ENCODE results near the gene C17orf50. TPM values are rescaled to one million over a fixed set of nuclear protein-coding genes. Genes with fewer than 3 reads are reported as not detected.
A peak's percentile ranks its signal among the peaks of the same experiment; 100 is the strongest.
"Not testable (repeated sequence)": the region's sequence is repeated elsewhere in the genome, so short reads cannot be mapped to it uniquely, and the experiment has no call there.

C17orf50 gene
- total RNA-seq, 1 donor from 2014 or later = not detected

GRCh38 chr17:35748979-35749378 lies 11.7 kb upstream of the C17orf50 start:
- no peak for ATAC-seq (ENCODE audit: poor library complexity)
- intact Hi-C loops (cut with DNase I) = loop anchor here (5.0 kb wide), 2 partner anchors 87 to 577 kb away; no protein-coding TSS in a partner anchor
- DNase-seq = no peak

DNA sequence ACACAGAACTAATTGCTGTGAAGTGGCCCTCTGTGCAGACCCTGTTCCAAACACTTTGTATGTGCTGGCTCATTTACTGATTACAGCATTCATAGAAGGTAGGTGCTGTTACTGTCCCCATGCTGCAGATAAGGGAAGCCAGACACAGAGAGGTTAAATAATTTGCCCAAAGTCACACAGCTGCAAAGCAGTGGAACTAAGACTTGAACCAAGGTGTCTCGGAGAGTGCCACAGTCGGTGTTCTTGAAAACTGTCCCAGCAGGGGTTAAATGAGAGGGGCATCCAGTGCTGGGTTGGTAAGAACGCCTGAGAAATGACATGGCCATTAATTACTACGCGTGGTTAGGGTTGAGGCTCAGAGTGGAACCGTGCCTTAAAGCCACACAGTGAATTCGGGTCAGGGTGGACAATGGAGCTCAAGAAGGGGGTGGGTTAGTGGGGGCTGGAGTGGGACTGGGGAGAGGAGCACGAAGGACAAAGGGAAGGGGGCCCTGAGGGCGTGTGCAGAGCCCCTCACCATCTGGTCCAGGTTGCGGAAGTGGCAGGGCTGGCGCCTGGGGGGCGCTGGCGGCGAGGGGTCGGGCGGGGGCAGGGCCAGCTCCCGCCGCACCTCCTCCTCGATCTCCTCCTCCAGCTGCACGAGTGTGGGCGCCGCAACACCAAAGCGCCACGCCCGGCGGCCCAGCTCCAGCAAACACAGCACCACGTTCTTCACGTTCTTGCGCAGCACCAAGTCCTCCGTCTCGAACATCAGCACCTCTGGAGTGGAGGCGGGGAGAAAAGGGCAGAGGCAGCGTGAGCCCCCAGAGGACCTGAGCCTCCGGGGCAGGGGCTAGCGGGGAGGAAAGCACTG lies 10.9 kb upstream of the C17orf50 start:
- ATAC-seq (ENCODE audit: poor library complexity) (no peak), DNase-seq (no peak)
- intact Hi-C loops (cut with DNase I) = loop anchor here (5.0 kb wide), 2 partner anchors 87 to 577 kb away; no protein-coding TSS in a partner anchor

DNA sequence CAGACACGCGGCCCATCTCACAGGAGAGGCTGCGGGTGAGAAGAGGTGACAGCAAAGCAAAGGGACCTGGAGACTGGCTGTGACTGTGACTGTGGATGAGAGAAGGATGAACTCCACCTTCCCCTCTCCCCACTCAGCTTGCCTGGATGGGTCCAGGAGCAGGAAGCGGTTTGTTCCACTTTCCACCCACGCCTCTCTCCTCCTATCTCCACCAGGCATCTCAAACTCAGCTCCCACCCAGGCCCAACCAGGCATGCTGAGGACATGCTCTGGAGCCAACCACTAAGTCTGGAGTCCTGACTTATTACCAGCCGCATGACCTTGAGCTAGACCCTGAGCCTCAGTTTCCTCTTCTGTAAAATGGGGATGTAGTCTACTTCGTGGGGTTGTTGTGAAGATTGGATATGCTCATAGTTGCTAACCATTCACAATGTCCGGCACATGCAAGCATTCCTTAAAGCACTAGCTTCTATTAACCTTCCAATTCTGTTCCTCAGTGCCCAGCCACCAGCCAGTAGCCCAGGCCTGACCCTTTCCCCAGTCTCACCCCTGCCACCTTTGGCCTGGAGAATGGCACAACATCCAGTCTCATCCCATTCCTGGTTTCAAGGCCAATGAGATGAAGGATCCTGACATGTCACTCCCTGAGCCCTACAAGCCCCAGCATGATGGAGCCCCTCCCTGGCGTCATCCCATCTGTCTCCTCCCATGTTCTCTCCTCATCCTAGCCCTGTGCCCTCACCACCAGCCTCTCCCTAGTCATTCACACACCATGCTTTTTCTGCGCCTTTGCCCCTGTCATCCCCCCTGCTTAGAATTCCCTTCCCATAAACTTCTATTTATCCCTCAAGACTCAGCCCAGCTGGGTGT lies 9.9 kb upstream of the C17orf50 start:
- intact Hi-C loops (cut with DNase I) = no loop called here
- DNase-seq (no peak), ATAC-seq (ENCODE audit: poor library complexity) (no peak)

DNA sequence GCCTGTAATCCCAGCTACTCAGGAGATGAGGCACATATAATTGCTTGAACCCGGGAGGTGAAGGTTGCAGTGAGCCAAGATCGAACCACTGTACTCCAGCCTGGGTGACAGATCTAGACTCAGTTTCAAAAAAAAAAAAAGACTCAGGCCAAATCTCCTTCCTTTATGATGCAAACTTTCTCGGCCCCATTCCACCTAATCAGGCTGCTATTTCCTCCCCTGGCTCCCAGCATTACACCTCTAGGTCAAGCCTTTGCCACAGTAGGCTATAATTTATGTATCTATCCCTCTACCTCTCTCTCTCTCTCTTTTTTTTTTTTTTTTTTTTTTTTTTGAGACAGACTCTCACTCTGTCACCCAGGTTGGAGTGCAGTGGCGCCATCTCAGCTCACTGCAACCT lies 9.1 kb upstream of the C17orf50 start:
- DNase-seq; intact Hi-C loops (cut with DNase I); ATAC-seq (ENCODE audit: poor library complexity): not testable (repeated sequence)

DNA sequence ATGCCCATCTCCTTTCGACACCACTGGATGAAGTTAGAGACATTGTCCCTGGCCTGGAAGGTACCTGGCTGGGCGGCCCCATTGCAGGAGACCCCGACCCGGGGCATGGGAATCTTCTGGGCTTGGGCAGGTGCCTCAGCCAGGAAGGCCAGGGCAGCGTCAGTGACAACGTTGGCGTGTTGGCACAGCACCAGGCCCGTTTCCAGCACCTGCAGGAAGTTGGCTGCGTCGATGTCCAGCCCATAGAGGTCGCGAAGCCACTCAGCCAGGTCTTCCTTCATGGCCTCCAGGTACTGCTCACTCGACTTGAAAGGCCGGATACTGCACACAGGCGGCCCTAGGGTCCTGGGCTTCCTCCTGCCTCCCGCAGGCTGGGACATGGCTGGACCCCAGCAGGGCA lies 8.2 kb upstream of the C17orf50 start:
- ATAC-seq (ENCODE audit: poor library complexity) (no peak), DNase-seq (no peak)
- intact Hi-C loops (cut with DNase I) = no loop called here

- intact Hi-C loops (cut with DNase I) = no loop called here
- ATAC-seq (ENCODE audit: poor library complexity) (peak; percentile 58), DNase-seq (no peak)
Measured at GRCh38 chr17:35752945-35753764, 7.5 kb upstream of the C17orf50 start, which contains the start of gene GAS2L2. GAS2L2 (minus strand) TSS chr17:35753239; CDS start chr17:35752850, 389 bp downstream.

DNA sequence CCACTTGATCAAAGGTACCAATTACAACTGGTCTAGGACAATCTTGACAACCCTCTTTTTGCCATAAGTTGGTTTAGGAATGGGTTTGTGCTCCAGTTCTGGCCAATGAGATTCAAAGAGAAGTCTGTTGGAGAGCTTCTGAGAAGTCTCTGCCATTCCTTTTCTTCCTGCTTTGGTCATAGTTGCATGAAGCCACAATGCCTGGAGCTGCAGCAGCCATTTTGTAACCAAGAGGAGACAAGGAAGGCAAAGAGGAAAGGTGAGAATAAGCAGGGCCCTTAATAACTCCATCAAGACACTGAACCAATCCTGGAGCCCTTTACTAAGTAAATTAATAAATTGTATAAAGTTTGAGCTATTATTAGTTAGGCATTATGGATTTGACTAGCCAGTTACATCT lies 3.4 kb upstream of the C17orf50 start:
- ATAC-seq (ENCODE audit: poor library complexity) = no peak
- intact Hi-C loops (cut with DNase I) = no loop called here
- DNase-seq = no peak

DNA sequence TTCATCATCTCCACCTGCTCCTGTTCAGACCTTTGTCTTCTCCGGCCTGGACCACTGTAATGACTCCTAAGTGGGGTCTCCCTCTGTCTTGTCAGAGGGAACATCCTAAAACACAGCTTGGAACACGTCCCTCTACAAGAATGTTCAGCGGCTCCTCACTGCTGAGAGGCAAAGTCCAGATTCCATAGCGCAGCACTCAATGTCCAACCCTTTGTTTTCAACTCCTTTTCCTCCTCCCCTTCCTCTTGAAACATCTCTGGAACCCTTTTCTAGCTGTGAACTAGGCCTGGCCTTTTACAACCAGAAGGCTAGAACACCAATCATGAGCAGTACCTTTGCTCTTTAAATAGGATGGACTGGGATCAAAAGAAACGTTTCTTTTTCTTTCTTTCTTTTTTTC lies 914 bp downstream of the C17orf50 start:
- ATAC-seq (ENCODE audit: poor library complexity) (no peak), DNase-seq (no peak)
- intact Hi-C loops (cut with DNase I) = no loop called here

- intact Hi-C loops (cut with DNase I) = loop anchor here (1.0 kb wide), 1 partner anchor 41 kb away; no protein-coding TSS in a partner anchor
- no peak for ATAC-seq (ENCODE audit: poor library complexity)
- DNase-seq = no peak
Measured at GRCh38 chr17:35763767-35764122, 3.1 kb downstream of the C17orf50 start.

DNA sequence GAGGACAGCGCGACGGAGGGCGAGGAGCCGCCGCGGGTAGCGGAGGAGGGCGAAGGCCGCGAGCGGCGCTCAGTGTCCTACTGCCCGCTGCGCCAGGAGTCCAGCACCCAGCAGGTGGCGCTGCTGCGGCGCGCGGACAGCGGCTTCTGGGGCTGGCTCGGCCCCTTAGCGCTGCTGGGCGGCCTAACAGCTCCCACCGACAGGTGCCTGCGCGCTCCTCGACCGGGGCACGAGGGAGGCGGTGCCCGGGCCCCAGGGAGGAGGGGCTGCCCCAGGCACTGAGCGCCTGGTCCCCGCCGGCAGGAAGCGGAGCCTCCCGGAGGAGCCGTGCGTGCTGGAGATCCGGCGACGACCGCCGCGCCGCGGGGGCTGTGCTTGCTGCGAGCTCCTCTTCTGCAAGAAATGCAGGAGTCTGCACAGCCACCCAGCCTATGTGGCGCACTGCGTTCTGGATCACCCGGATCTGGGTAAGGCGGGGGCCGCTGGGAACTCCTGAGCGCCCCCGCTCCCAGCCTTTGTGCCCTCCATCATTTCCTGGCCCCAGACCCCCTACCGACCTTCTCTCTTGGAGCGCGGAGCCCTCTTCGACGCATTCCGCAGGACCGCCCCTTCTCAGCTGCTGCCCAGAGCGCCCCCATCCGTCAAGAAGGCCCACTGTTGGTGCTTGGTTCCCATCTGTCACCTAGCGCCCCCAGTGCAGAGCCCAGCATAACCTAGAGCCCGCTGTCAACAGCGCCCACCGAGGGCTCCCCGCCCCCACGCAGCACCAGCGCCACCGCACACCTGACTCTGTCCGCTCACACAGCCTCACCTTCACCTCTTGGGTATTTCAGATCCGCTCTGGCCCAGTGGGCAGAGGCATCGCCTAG lies 3.7 kb downstream of the C17orf50 start:
- peak; percentile 93 for DNase-seq
- intact Hi-C loops (cut with DNase I) = loop anchor here (1.0 kb wide), 1 partner anchor 40 kb away; no protein-coding TSS in a partner anchor
- peak; percentile 99 for ATAC-seq (ENCODE audit: poor library complexity)

DNA sequence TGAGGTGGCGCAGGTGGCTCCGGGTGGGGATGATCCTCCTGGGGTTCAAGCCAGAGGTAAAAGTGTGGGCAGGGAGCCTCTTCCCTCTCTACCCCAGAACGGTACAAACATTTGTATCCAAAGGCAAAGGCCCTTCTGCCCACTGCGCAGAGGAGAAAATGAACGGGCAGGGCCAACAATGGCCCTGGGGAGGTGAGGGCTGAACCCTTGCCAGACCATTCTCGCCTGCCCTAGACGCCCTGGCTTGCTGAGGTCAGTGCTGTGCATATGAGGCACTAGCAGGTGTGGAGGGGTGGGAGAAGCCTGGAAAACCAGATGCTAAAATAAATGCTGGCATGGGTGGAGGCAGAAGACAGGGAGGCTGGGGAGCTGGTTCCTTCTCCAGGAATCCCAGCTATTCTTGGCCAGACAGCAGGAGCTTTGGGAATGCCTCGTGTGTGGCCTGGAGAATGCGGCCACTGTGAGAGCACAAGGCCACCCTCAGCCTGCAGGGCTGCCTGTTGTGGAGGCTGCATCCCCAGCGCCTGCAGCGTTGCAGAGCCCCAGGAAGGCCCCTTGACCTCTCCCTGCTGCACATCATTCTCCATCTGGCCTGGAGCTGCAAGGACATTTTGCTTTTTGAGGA lies 4.5 kb downstream of the C17orf50 start:
- ATAC-seq (ENCODE audit: poor library complexity) = no peak
- intact Hi-C loops (cut with DNase I) = no loop called here
- no peak for DNase-seq

DNA sequence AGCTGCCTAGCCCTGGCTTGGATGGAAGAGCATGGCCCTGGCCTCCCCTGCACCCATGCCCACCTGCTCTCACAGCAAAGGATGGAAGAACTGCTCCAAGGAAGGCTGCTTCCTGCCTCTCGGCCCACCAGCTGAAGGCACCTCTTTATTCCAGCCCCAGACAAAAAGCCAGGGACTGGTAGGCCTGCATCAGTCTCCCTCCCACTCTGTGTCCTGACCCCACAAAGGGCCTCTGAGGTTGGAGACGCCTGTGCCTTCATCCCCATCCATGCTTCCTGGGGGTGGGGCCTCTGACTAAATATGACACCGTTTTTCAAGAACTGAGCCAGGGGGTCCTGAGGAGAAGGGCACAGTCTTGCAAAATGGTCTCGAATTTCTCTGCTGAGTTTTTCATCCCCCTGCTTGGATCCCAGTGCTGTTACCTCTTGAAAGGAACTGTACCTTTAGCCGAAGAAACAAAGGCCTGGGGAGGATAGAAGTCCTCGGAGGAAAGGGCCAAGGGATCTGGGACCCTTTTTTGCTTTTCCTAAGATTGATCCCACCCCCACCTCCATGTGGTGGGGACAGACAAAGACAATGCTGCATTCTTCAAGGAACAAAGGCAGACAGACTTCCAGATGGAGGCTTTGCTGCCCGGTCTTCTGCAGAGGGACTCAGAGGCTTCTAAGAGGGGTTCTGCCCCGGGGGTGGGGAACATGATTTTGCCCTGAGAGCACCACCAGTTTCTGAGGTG lies 5.2 kb downstream of the C17orf50 start:
- intact Hi-C loops (cut with DNase I) = no loop called here
- DNase-seq (no peak), ATAC-seq (ENCODE audit: poor library complexity) (no peak)

DNA sequence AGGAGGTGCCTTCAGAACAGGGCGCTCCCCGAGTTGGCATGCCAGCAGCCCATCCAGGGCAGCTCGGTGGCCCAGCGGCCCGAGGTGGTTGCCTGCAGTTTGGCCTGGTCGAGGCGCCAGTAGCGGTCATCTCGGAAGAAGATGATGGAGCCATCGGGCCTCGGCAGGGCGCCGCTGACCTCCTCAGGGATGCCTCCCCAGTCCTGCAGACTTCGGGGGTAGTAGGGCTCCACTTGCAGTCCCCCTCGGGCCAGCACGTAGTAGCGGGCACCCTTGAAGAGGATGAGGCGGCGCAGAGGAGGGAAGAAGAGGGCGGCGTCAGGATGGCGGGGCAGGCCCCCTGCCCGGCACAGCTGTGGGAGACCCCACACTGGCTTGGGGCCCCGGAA lies 5.8 kb downstream of the C17orf50 start:
- no peak for DNase-seq
- no peak for ATAC-seq (ENCODE audit: poor library complexity)
- intact Hi-C loops (cut with DNase I) = no loop called here

- intact Hi-C loops (cut with DNase I) = no loop called here
- DNase-seq (no peak), ATAC-seq (ENCODE audit: poor library complexity) (peak; percentile 30)
Measured at GRCh38 chr17:35766903-35767510, 6.3 kb downstream of the C17orf50 start.

GRCh38 chr17:35768797-35769196 lies 8.1 kb downstream of the C17orf50 start:
- DNase-seq (no peak), ATAC-seq (ENCODE audit: poor library complexity) (no peak)
- intact Hi-C loops (cut with DNase I) = no loop called here

DNA sequence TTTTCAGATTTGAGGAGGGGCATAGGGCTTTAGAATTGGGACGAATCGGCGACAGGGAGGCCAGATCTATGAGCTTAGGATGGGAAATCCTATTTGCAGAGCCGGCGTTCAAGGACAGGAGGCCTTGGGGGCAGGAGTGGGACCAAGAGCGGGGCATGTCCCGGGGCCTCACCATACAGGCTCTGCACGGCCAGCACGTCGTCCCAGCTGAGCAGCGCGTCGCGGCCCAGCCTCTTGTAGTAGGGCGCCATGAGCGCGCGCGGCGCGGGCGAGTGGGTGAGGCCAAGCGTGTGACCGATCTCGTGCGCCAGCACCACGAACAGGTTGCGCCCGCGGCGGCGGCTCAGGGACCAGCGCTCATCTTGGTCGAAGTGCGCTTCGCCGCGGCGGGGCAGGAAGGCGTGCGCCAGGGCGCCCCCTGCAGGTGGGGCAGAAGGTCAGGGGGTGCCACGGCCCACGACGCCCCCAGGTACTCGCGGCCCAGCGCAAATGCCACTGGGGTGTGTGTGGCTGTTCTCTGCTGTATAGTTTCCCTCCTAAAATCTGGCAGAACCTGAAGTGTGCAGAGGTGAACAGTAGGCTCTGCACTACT lies 9.3 kb downstream of the C17orf50 start:
- intact Hi-C loops (cut with DNase I) = no loop called here

More for the DNA sequence above, 9.3 kb downstream of the C17orf50 start:
- DNase-seq (no peak), ATAC-seq (ENCODE audit: poor library complexity) (no peak)

Data from Right ventricle myocardium superior (tissue), 1 donor.